Body of pancreas (tissue), 4 donors: ENCODE results near the gene TESK1.

ENCODE experiments used
- POLR2A ChIP-seq, 3 donors: fragments of 450-650 bp; IDR thresholded peaks; one replicate each; pipeline ENCODE4 v1.6.1; 2016; ENCODE audit warnings: antibody characterized with exemption in 3 of 3, mild to moderate bottlenecking in 2 of 3
- TF ChIP-seq, protein P1 (sequence below), 7 experiments: fragments of 450-650 bp in 4 of 7; fragments of 200-600 bp in 3 of 7; sonication (generic) in 3 of 7; IDR thresholded peaks; one replicate each; pipeline ENCODE4 v1.5.1; 2016 to 2019; ENCODE audit warnings: antibody characterized with exemption in 7 of 7

DNA sequence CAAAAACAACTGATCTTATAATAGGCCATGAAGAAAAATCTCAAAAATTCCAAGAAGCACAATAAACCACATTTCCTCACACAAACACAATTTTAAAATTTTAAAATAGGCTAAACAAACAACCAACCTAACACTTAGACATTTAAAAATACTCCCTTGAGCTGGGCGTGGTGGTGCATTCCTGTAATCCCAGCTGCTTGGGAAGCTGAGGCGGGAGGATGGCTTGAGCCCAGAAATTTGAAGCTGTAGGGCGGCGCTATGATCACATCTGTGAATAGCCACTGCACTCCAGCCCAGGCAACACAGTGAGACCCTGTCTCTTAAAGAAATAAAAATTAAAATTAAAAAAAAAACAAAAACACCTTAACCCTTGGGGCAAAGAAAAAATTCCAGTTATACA lies 36.9 kb upstream of the TESK1 start:
- TF ChIP-seq, protein P1, sequence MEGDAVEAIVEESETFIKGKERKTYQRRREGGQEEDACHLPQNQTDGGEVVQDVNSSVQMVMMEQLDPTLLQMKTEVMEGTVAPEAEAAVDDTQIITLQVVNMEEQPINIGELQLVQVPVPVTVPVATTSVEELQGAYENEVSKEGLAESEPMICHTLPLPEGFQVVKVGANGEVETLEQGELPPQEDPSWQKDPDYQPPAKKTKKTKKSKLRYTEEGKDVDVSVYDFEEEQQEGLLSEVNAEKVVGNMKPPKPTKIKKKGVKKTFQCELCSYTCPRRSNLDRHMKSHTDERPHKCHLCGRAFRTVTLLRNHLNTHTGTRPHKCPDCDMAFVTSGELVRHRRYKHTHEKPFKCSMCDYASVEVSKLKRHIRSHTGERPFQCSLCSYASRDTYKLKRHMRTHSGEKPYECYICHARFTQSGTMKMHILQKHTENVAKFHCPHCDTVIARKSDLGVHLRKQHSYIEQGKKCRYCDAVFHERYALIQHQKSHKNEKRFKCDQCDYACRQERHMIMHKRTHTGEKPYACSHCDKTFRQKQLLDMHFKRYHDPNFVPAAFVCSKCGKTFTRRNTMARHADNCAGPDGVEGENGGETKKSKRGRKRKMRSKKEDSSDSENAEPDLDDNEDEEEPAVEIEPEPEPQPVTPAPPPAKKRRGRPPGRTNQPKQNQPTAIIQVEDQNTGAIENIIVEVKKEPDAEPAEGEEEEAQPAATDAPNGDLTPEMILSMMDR (IDR thresholded peaks at IDR 0.05), result no peak
- no peak for TF ChIP-seq POLR2A (IDR thresholded peaks at IDR 0.05)
